NT2/D1 (cell line): Measurements from ENCODE around the gene CACNA1D.

Experiments
- SUZ12 ChIP-seq: IDR thresholded peaks from 2 replicates; pipeline ENCODE4 v1.6.1; 2011; ENCODE audit not compliant: insufficient read length, insufficient read depth; ENCODE audit errors: extremely low read depth
- YY1 ChIP-seq: IDR thresholded peaks from 2 replicates; pipeline ENCODE4 v1.6.1; 2011; ENCODE audit not compliant: insufficient read length, insufficient read depth
- ZNF274 ChIP-seq: IDR thresholded peaks from 2 replicates; pipeline ENCODE4 v1.6.1; 2011; ENCODE audit warnings: mild to moderate bottlenecking, low read depth, low read length

GRCh38 chr3:53816425-53816824 lies 322.0 kb downstream of the CACNA1D start:
- TF ChIP-seq SUZ12 = no peak
- TF ChIP-seq ZNF274 = no peak
- TF ChIP-seq YY1 = no peak
